AG09309 (cell line): ENCODE results near the gene TNFRSF6B.
A peak's percentile ranks its signal among the peaks of the same experiment; 100 is the strongest.
"Not testable (repeated sequence)": the region's sequence is repeated elsewhere in the genome, so short reads cannot be mapped to it uniquely, and the experiment has no call there.

Experiments used
- DNase-seq: peaks from one replicate; pipeline ENCODE4 v3.0.0-alpha.2; 2010; ENCODE audit warnings: low read depth
- H3K4me3 ChIP-seq: 2 replicates; pipeline ENCODE4 v1.5.1; 2011; ENCODE audit warnings: mild to moderate bottlenecking, low read depth, low read length, moderate library complexity; ENCODE audit not compliant: control insufficient read depth
- CTCF ChIP-seq: IDR thresholded peaks from 2 replicates; pipeline ENCODE4 v1.5.1; 2011; ENCODE audit warnings: mild to moderate bottlenecking, low read depth, low read length, inconsistent platforms; ENCODE audit not compliant: insufficient read depth, control insufficient read depth; ENCODE audit errors: missing control alignments

Gene TNFRSF6B

GRCh38 chr20:63657937-63658748 is 38.3 kb upstream of the TNFRSF6B start, which contains the start of gene RTEL1:
RTEL1 (plus strand) TSS chr20:63658312; CDS start chr20:63659403, 1,091 bp downstream.
- TF ChIP-seq CTCF: no peak
- peak within 1 kb of the TSS; percentile 87 for H3K4me3 ChIP-seq
- peak; percentile 69 for DNase-seq

DNA sequence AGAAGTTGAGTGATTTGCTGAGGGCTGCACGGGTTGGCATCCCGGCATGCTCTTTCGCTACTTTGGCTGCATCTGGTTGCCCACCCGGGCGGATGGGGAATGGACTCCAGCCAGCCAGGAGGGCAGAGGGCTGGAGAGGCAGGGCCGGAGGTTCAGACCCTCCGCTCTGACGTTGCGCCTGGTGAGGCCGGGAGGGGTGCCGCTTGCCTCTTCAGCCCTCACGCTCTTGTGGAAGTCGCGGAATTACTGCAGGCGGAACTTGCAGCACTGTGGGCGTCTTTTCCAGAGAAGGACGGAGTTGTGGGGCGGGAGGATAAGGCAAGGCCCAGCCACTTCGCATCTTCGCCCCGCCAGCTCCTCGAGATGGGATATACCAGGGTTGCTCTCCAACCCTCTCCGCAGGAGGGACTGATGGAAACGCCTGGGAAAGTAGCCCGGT is 37.7 kb upstream of the TNFRSF6B start:
- H3K4me3 ChIP-seq: peak overlapping the region; percentile 87
- no peak for DNase-seq
- no peak for TF ChIP-seq CTCF

DNA sequence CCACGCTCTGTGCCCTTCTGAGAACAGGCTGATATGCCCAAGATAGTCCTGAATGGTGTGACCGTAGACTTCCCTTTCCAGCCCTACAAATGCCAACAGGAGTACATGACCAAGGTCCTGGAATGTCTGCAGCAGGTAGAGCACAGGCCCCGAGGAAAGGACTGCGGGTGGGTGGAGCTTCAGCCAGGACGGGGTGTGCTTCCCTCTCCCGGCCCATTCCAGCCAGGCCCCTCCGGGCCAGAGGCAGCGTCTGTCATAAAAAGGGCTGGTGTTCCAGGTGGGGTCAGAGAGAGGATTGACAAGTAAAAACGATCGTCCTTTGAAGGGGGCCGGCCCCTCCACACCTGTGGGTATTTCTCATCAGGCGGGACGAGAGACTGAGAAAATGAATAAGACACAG is 37.1 kb upstream of the TNFRSF6B start:
- TF ChIP-seq CTCF: no peak
- peak overlapping the region; percentile 87 for H3K4me3 ChIP-seq
- no peak for DNase-seq

- not testable (repeated sequence) for DNase-seq
Measured at GRCh38 chr20:63660174-63660573, 36.3 kb upstream of the TNFRSF6B start.

DNA sequence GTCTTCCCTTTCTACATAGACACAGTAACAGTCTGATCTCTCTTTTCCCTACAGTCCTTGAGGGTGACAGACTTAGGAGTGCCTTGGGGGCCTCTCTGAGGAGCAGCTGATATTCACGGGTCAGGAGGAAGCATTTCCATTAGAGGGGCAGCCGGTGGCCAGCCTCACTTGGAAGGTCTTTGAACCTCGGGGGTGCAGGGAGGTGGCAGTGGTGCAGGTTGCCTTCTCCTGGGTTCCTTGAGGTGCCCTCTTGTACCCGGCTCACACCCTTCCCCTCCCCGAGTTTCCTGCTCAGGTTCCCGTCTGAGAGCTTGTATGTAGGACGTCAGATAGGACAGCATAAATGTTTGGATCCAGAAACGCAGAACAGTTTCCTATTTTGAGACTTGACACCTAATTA is 35.8 kb upstream of the TNFRSF6B start:
- no peak for DNase-seq
- TF ChIP-seq CTCF: no peak
- no peak overlapping the region for H3K4me3 ChIP-seq

More at GRCh38 chr20:63660174-63660573, 36.3 kb upstream of the TNFRSF6B start:
- H3K4me3 ChIP-seq: not testable (repeated sequence)

DNA sequence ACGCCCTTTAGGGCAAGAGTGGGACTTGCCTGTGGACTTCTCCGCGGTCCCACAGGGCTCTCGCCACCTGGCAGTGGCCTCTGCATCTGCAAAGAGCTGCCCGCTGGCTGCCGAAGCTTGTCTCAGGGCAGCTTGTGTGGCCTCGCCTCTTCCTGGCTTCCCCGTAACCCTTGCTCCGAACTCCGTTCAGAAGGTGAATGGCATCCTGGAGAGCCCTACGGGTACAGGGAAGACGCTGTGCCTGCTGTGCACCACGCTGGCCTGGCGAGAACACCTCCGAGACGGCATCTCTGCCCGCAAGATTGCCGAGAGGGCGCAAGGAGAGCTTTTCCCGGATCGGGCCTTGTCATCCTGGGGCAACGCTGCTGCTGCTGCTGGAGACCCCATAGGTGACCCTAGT is 35.3 kb upstream of the TNFRSF6B start:
- H3K4me3 ChIP-seq: no peak overlapping the region
- TF ChIP-seq CTCF: no peak
- DNase-seq: no peak

DNA sequence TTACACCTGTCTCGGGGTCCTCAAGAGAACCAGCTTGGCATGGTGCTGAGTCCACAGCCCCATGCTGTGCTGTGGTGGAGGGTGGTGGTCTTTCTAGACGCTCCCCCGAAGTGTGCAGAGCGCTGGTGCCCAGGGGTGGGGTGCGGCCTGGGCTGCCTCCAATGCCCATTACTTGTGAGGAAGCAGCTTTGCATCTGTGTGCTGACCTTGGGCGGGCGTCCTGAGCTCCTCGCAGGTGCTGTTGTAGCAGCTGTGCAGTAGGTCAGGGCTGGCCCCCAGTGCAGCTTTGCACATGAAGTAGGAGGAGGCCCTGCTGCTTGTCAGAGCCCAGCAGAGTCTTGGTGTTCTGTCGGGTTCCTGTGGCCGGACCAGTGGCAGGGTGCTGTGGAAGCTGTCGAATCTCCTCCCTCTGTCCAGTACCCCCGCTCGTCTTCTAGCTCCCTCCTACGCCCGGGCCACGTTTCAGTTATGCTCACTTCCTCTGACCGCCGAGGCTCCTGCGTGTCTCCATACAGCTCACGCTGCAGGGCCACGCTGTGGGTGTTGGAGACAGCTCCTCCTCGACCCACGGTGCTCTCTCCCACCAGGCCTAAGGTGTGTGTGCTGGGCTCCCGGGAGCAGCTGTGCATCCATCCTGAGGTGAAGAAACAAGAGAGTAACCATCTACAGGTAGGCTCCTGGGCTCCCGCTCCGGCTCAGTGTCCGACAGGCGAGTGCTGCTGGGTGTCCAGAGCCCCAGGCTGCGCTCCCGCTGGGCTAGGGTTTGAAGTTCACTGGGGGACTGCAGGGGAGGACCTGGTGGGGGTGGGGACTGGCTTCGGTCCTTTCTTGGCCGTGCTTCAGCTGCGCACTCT is 34.3 kb upstream of the TNFRSF6B start:
- DNase-seq: no peak
- no peak for TF ChIP-seq CTCF
- no peak overlapping the region for H3K4me3 ChIP-seq
